PC-9 (cell line): ENCODE data around the gene RIN1. TPM values are rescaled to one million over a fixed set of nuclear protein-coding genes. Genes with fewer than 3 reads are reported as not detected.

ENCODE experiments used
- BruUV-seq: library from RNA; stranded (reverse); fragments of 400-500 nt; replicated peaks from 2 replicates; lab custom pipeline; 2021; lab: Mats Ljungman, UMichigan
- CTCF ChIA-PET: fragments of 300-600 bp; sonication (Branson Sonifier 250); formaldehyde crosslinking; loops from one replicate; lab custom pipeline; 2022; ENCODE audit warnings: antibody characterized with exemption; lab: Charles Lee
- POLR2A ChIA-PET: fragments of 300-600 bp; sonication (Branson Sonifier 250); formaldehyde crosslinking; loops from one replicate; lab custom pipeline; 2022; ENCODE audit warnings: antibody characterized with exemption; ENCODE audit not compliant: unreplicated experiment; lab: Charles Lee
- DNase-seq, 2 experiments: peaks; one replicate each; pipeline versions ENCODE4 v3.0.0 to v3.0.0-alpha.2; 2015 to 2022; ENCODE audit warnings: mixed read lengths in 1 of 2
- H2AFZ ChIP-seq: fragments of 200-600 bp; sonication (generic); 2 replicates; pipeline ENCODE4 v1.8.1; 2017; ENCODE audit warnings: antibody characterized with exemption
- H3F3A ChIP-seq: fragments of 200-600 bp; sonication (generic); 2 replicates; pipeline ENCODE4 v1.8.1; 2017; ENCODE audit warnings: antibody characterized with exemption, mild to moderate bottlenecking, low read depth; ENCODE audit not compliant: insufficient read depth
- H3K27ac ChIP-seq: fragments of 200-600 bp; sonication (generic); 2 replicates; pipeline ENCODE4 v1.6.1; 2016; ENCODE audit warnings: mixed run types
- H3K27me3 ChIP-seq: fragments of 200-600 bp; sonication (generic); 2 replicates; pipeline ENCODE4 v1.6.1; 2016; ENCODE audit warnings: low read depth, mixed run types; ENCODE audit not compliant: insufficient read depth
- H3K36me3 ChIP-seq: fragments of 200-600 bp; sonication (generic); 2 replicates; pipeline ENCODE4 v1.6.1; 2016; ENCODE audit warnings: low read depth, mixed run types
- H3K4me1 ChIP-seq: fragments of 200-600 bp; sonication (generic); replicated peaks from 2 replicates; pipeline ENCODE4 v1.6.1; 2016; ENCODE audit warnings: mixed run types; ENCODE audit not compliant: insufficient read depth
- H3K4me2 ChIP-seq: fragments of 200-600 bp; sonication (generic); 2 replicates; pipeline ENCODE4 v1.6.1; 2017; ENCODE audit warnings: mixed run types
- H3K4me3 ChIP-seq: fragments of 200-600 bp; sonication (generic); 2 replicates; pipeline ENCODE4 v1.6.1; 2016; ENCODE audit warnings: mixed run types
- H3K79me2 ChIP-seq: fragments of 200-600 bp; sonication (generic); 2 replicates; pipeline ENCODE4 v1.6.1; 2017; ENCODE audit warnings: low read depth, mixed run types
- H3K9me2 ChIP-seq: fragments of 200-600 bp; sonication (generic); 2 replicates; pipeline ENCODE4 v1.8.1; 2017; ENCODE audit warnings: mild to moderate bottlenecking; ENCODE audit not compliant: insufficient read depth
- H3K9me3 ChIP-seq: fragments of 200-600 bp; sonication (generic); 2 replicates; pipeline ENCODE4 v1.8.1; 2016; ENCODE audit warnings: low read depth; ENCODE audit not compliant: insufficient read depth
- H4K20me1 ChIP-seq: fragments of 200-600 bp; sonication (generic); 2 replicates; pipeline ENCODE4 v1.8.1; 2017; ENCODE audit not compliant: insufficient read depth
- EZH2 ChIP-seq: fragments of 200-600 bp; sonication (generic); IDR thresholded peaks from 2 replicates; pipeline ENCODE4 v1.8.0; 2017; ENCODE audit warnings: antibody characterized with exemption, low read depth
- intact Hi-C: fragments of 100-400 bp; cut with micrococcal nuclease; formaldehyde crosslinking; loops from one replicate; pipeline ENCODE4 v1.10.0; 2022; ENCODE audit not compliant: unreplicated experiment
- total RNA-seq: library from RNA; stranded (reverse); gene quantifications from 2 replicates; pipeline ENCODE4 v1.2.3, GENCODE V29; 2021
- TF ChIP-seq, protein P1 (sequence below): fragments of 200-600 bp; sonication (generic); conservative IDR thresholded peaks from 2 replicates; pipeline ENCODE4 v1.6.1; 2017; ENCODE audit warnings: mixed run types, antibody characterized with exemption, mild to moderate bottlenecking, moderate library complexity

RIN1 gene
- total RNA-seq, 1 experiment from 2014 or later, result 15.5 TPM

DNA sequence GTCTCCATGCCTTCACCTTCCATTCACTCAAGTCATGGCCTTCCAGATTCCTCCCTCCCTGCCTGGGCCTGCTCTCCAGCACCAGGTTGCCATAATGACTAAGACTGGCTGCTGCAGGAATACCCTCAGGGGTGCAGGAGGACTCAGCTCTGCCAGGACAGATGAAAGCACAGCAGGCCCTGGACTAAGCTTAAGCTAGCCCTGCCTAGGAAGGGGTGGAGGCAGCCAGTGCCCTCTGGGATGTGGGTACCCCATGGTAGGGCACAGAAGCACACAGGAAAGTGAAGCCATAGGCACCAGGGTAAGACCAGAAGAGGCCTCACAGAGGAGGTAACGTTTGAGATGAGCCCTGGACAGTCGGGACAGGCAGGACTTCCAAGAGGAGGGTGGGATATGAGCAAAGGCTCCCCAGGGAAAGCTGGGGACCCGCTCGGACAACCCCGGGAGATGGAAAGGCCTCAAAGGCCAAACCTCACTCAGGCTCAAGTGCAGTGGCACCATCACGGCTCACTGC, 3.0 kb upstream of the RIN1 start:
- BruUV-seq, result no TSS peak
- CTCF ChIA-PET, result interaction anchor here (0.5 kb wide), 2 partner anchors 14 to 29 kb away, joined by 3 read pairs; no protein-coding TSS in a partner anchor
- H4K20me1 ChIP-seq, result peaks cover 18% of the 10 kb centered on the region
- no peaks in the 10 kb centered on the region for H3K9me2 ChIP-seq
- H2AFZ ChIP-seq, result no peak overlapping the region
- no peaks in the 10 kb centered on the region for H3K27me3 ChIP-seq
- intact Hi-C loops, result no loop called here
- peaks cover 26% of the 10 kb centered on the region for H3K4me1 ChIP-seq
- no peak overlapping the region for H3K4me3 ChIP-seq
- peaks cover 24% of the 10 kb centered on the region; the same call in 1 of the 2 replicates for H3F3A ChIP-seq
- TF ChIP-seq, protein P1, sequence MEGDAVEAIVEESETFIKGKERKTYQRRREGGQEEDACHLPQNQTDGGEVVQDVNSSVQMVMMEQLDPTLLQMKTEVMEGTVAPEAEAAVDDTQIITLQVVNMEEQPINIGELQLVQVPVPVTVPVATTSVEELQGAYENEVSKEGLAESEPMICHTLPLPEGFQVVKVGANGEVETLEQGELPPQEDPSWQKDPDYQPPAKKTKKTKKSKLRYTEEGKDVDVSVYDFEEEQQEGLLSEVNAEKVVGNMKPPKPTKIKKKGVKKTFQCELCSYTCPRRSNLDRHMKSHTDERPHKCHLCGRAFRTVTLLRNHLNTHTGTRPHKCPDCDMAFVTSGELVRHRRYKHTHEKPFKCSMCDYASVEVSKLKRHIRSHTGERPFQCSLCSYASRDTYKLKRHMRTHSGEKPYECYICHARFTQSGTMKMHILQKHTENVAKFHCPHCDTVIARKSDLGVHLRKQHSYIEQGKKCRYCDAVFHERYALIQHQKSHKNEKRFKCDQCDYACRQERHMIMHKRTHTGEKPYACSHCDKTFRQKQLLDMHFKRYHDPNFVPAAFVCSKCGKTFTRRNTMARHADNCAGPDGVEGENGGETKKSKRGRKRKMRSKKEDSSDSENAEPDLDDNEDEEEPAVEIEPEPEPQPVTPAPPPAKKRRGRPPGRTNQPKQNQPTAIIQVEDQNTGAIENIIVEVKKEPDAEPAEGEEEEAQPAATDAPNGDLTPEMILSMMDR, result no peak
- peaks cover 25% of the 10 kb centered on the region for H3K79me2 ChIP-seq
- no peak overlapping the region for H3K4me2 ChIP-seq
- H3K9me3 ChIP-seq, result no peaks in the 10 kb centered on the region
- H3K27ac ChIP-seq, result no peak overlapping the region
- DNase-seq, result no peak
- POLR2A ChIA-PET, result interaction anchor here (0.5 kb wide), 1 partner anchor 545 kb away, joined by 6 read pairs; no protein-coding TSS in a partner anchor
- H3K36me3 ChIP-seq, result no peaks in the 10 kb centered on the region

DNA sequence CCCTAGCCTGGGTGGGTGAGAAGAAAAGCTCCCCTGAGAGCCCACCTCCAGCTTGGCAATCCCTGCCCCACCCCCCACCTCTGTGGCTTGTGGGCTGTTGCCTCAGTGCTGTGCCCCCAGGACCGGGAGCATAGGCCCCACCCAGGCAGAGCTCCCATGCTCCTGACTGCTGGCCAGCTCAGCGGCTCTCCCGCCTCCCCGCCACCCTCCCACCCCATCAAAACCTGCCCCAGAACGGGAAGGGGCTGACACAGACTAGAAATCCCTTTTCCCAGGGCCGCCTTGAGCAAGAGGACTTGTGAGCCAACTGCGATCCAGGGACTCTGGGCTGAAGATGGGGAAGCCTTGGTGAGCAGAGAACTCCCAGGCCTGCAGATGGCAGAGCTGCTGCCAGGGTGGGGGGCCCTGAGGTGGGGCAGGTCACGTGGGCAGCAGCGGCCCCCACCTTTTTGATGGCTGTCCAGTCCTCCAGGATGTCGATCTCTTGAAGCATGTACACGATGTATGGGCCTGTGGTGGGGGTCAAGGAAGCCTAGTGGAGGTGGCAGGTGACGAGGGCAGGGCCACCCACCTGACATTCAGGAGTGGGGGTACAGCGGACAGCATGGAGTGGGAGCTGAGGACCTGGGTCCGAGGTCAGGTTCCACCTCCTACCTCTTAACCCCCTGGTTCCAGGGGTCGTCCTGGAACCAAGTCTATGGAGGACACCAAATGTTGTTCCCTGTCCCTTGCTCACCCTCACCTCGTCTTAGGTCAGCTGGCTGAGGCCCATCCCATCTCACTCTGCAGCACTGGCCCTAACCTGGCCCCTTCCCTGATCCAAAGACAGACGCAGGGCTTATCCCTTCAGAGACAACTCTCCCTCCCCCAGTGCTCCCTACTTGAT, 2.3 kb upstream of the RIN1 start:
- no peaks in the 10 kb centered on the region for H3K9me2 ChIP-seq
- peaks cover 18% of the 10 kb centered on the region for H3K79me2 ChIP-seq
- CTCF ChIA-PET, result interaction anchor here (0.5 to 0.6 kb wide), 3 partner anchors 28 to 388 kb away, joined by 3 to 8 read pairs (median 7); no protein-coding TSS in a partner anchor
- intact Hi-C loops, result no loop called here
- no peaks in the 10 kb centered on the region for H3K27me3 ChIP-seq
- TF ChIP-seq, protein P1, result no peak
- TF ChIP-seq EZH2, result no peak
- peaks cover 19% of the 10 kb centered on the region for H3K4me1 ChIP-seq
- H3K27ac ChIP-seq, result no peak overlapping the region
- H3K36me3 ChIP-seq, result no peaks in the 10 kb centered on the region
- no peaks in the 10 kb centered on the region for H3K9me3 ChIP-seq
- H3F3A ChIP-seq, result peaks cover 20% of the 10 kb centered on the region; the same call in 1 of the 2 replicates
- no peak overlapping the region for H3K4me3 ChIP-seq
- H4K20me1 ChIP-seq, result peaks cover 14% of the 10 kb centered on the region
- POLR2A ChIA-PET, result interaction anchor here (0.7 kb wide), 1 partner anchor 26 kb away, joined by 5 read pairs; no protein-coding TSS in a partner anchor
- H3K4me2 ChIP-seq, result no peak overlapping the region
- DNase-seq, result no peak
- BruUV-seq, result no TSS peak
- no peak overlapping the region for H2AFZ ChIP-seq

DNA sequence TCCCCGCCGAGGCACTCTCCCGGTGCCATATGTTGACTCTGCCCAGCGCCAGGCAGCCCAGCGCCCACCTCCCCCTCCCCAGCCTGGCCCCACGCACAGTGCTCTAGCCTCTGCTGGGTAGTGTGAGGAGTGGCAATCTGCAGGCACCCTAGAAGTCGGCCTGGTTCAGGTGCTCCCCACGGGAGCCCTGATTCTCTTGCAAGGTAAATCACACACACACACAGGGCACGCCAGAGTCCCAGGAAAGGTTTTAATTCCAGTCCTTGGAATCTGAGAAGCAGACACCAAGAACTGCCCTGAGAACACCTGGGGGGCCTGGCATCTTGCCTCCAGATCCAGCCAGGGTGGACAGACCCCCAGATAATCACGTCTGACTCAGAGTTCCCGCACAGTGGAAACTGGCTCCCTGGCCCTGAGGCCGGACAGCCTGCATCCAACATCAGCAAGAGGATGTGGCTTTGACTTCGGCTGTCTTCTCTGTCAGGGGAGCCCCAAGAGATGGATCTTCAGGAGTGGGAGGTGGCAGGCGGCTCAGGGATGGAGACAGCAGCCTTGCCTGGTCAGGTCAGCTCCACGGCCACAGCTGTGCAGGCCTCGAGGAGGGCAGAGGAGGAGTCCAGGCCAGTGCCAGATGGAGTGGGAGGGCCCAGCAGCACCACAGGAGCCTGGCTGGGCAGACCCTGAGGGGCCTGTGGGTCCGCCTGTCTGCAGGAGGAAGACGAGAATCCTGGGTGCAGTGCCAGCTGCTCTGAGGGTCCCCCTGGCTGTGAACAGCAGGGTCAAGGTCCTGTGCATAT, 1.1 kb upstream of the RIN1 start:
- Histone ChIP-seq H3K27ac (no peak overlapping the region), H3F3A (peaks cover 16% of the 10 kb centered on the region; the same call in 1 of the 2 replicates), H3K9me3 (no peaks in the 10 kb centered on the region), H3K4me1 (peaks cover 16% of the 10 kb centered on the region), H3K27me3 (no peaks in the 10 kb centered on the region), H4K20me1 (peaks cover 8% of the 10 kb centered on the region), H2AFZ (no peak overlapping the region), H3K36me3 (no peaks in the 10 kb centered on the region), H3K79me2 (peaks cover 8% of the 10 kb centered on the region; the same call in 1 of the 2 replicates), H3K9me2 (no peaks in the 10 kb centered on the region), H3K4me2 (peak overlapping the region; percentile 82; the same call in 1 of the 2 replicates), H3K4me3 (no peak overlapping the region)
- TF ChIP-seq, protein P1, result no peak
- no peak for TF ChIP-seq EZH2
- DNase-seq, result no peak
- intact Hi-C loops, result loop anchor here (2.0 kb wide), 1 partner anchor 114 kb away; no protein-coding TSS in a partner anchor
- ChIA-PET POLR2A (no interaction called here), CTCF (no interaction called here)
- no TSS peak for BruUV-seq
